CD8-positive, alpha-beta memory T cell (primary cell): ENCODE data around the gene TDRD10. TPM values are rescaled to one million over a fixed set of nuclear protein-coding genes. Genes with fewer than 3 reads are reported as not detected.

ENCODE experiments used
- CTCF ChIA-PET: fragments of 350-600 bp; sonication (Branson Sonifier 250); formaldehyde crosslinking; loops from one replicate; lab custom pipeline; 2021; ENCODE audit warnings: antibody characterized with exemption; lab: Charles Lee
- POLR2A ChIA-PET: fragments of 350-600 bp; sonication (Branson Sonifier 250); formaldehyde crosslinking; loops from one replicate; lab custom pipeline; 2021; ENCODE audit warnings: antibody characterized with exemption; lab: Charles Lee
- DNase-seq, 5 donors: peaks; one replicate each; pipeline versions ENCODE4 v3.0.0 to v3.0.0-alpha.2; 2020 to 2022; ENCODE audit warnings: mixed read lengths in 1 of 5
- H3K27ac ChIP-seq: one replicate; pipeline ENCODE4 v1.7.0; 2013; ENCODE audit warnings: low read depth, mild to moderate bottlenecking, low read length, moderate library complexity
- H3K27me3 ChIP-seq: 2 replicates; pipeline ENCODE4 v1.7.0; 2013; ENCODE audit warnings: low read length, mild to moderate bottlenecking; ENCODE audit not compliant: insufficient read depth, poor library complexity, severe bottlenecking
- H3K36me3 ChIP-seq: 2 replicates; pipeline ENCODE4 v1.7.0; 2013; ENCODE audit warnings: mild to moderate bottlenecking, low read length, moderate library complexity; ENCODE audit not compliant: insufficient read depth
- H3K4me1 ChIP-seq: 2 replicates; pipeline ENCODE4 v1.7.0; 2013; ENCODE audit warnings: mild to moderate bottlenecking, low read length, moderate library complexity; ENCODE audit not compliant: insufficient read depth
- H3K4me3 ChIP-seq: 2 replicates; pipeline ENCODE4 v1.7.0; 2013; ENCODE audit warnings: mild to moderate bottlenecking, low read length
- H3K9me3 ChIP-seq: 2 replicates; pipeline ENCODE4 v1.7.0; 2013; ENCODE audit warnings: mild to moderate bottlenecking, low read length
- H3K27ac Mint-ChIP-seq, 8 donors: one replicate each; pipeline ENCODE4 v1.8.0; 2020 to 2021; ENCODE audit warnings: mixed read lengths in 8 of 8, mild to moderate bottlenecking in 6 of 8, inconsistent platforms in 3 of 8, moderate library complexity in 3 of 8
- H3K27me3 Mint-ChIP-seq, 2 donors: one replicate each; pipeline ENCODE4 v1.8.0; 2020 to 2021; ENCODE audit warnings: mixed read lengths in 2 of 2, mild to moderate bottlenecking in 1 of 2, moderate library complexity in 1 of 2
- H3K36me3 Mint-ChIP-seq, 3 donors: one replicate each; pipeline ENCODE4 v1.8.0; 2020 to 2021; ENCODE audit warnings: mixed read lengths in 3 of 3, inconsistent platforms in 1 of 3, mild to moderate bottlenecking in 1 of 3
- H3K4me1 Mint-ChIP-seq, 3 donors: one replicate each; pipeline ENCODE4 v1.8.0; 2020 to 2021; ENCODE audit warnings: mixed read lengths in 3 of 3, inconsistent platforms in 1 of 3, mild to moderate bottlenecking in 1 of 3
- H3K4me3 Mint-ChIP-seq, 7 donors: one replicate each; pipeline ENCODE4 v1.8.0; 2020 to 2021; ENCODE audit warnings: mixed read lengths in 7 of 7, mild to moderate bottlenecking in 6 of 7, moderate library complexity in 4 of 7, inconsistent platforms in 2 of 7
- H3K9me3 Mint-ChIP-seq, 5 donors: one replicate each; pipeline ENCODE4 v1.8.0; 2020 to 2022; ENCODE audit warnings: mixed read lengths in 5 of 5, mild to moderate bottlenecking in 3 of 5, moderate library complexity in 2 of 5, inconsistent platforms in 1 of 5
- polyA plus RNA-seq: library from polyadenylated mRNA; unstranded; fragments of 300-500 nt; fragmentation: Illumina TruSeq; gene quantifications from one replicate; pipeline ENCODE4 v1.2.3, GENCODE V29; 2021
- total RNA-seq, 2 experiments: library from RNA; stranded (reverse); gene quantifications; one replicate each; pipeline ENCODE4 v1.2.3, GENCODE V29; 2021

The TDRD10 gene
- total and polyA plus RNA-seq, 3 experiments from 2014 or later, result not detected

DNA sequence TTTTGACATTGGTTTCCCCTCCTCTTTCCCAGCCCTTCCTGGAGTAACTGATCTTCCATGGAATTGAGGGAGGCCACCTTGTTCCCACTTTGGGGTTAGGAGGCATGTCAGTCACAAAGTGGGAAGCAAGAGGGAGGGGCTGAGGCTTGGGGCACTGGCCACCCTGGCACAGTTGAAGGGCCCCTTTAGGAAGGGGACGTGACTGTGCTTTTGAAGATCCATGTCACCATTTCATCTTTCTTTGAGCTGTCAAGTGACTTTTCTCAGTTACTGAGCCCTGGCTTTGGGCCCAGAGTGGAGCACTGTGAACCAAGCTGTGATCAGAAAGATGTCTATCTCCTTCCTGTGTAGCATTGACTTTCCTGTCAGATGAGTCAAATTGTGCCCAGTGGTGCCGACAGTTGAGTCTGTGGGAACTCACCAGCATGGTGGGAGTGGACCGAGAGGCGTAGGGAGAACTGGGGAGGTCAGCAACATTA, 38.5 kb upstream of the TDRD10 start:
- peak overlapping the region; percentile 33 for H3K4me3 ChIP-seq
- Mint-ChIP-seq H3K27ac (peak overlapping the region; percentile 76 to 98 (median 88)), H3K4me3 (peak overlapping the region in 6 of 7 donors; percentile 52 to 84 (median 78)), H3K4me1 (peaks cover 46 to 71% (median 53%) of the 10 kb centered on the region in 3 donors), H3K36me3 (no peaks in the 10 kb centered on the region), H3K9me3 (no peaks in the 10 kb centered on the region), H3K27me3 (no peaks in the 10 kb centered on the region)
- CTCF ChIA-PET, result interaction anchor here (0.9 to 1.5 kb wide), 2 partner anchors 12 to 191 kb away, joined by 3 read pairs; no protein-coding TSS in a partner anchor
- H3K27me3 ChIP-seq, result no peaks in the 10 kb centered on the region
- H3K4me1 ChIP-seq, result peaks cover 77% of the 10 kb centered on the region
- no peak overlapping the region for H3K27ac ChIP-seq
- no peaks in the 10 kb centered on the region for H3K9me3 ChIP-seq
- H3K36me3 ChIP-seq, result no peaks in the 10 kb centered on the region
- POLR2A ChIA-PET, result interaction anchor here (0.6 kb wide), 1 partner anchor 26 kb away, joined by 3 read pairs; no protein-coding TSS in a partner anchor
- peak; percentile 33 to 71 (median 51) for DNase-seq

DNA sequence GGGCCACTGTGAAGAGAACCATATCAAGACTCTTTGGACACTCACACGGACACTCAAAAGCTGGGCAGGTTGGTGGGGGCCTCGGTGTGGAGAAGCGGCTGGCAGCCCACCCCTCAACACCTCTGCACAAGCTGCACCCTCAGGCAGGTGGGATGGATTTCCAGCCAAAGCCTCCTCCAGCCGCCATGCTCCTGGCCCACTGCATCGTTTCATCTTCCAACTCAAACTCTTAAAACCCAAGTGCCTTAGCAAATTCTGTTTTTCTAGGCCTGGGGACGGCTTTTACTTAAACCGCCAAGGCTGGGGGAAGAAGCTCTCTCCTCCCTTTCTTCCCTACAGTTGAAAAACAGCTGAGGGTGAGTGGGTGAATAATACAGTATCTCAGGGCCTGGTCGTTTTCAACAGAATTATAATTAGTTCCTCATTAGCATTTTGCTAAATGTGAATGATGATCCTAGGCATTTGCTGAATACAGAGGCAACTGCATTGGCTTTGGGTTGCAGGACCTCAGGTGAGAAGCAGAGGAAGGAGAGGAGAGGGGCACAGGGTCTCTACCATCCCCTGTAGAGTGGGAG, 36.3 kb upstream of the TDRD10 start:
- H3K36me3 Mint-ChIP-seq, result no peaks in the 10 kb centered on the region
- no peak for DNase-seq
- peaks cover 43 to 67% (median 53%) of the 10 kb centered on the region in 3 donors for H3K4me1 Mint-ChIP-seq
- Histone ChIP-seq H3K27ac (no peak overlapping the region), H3K4me1 (peaks cover 67% of the 10 kb centered on the region), H3K27me3 (no peaks in the 10 kb centered on the region), H3K9me3 (no peaks in the 10 kb centered on the region), H3K4me3 (no peak overlapping the region), H3K36me3 (no peaks in the 10 kb centered on the region)
- peak overlapping the region in 5 of 8 donors; percentile 4 to 87 (median 68) for H3K27ac Mint-ChIP-seq
- H3K9me3 Mint-ChIP-seq, result no peaks in the 10 kb centered on the region
- ChIA-PET POLR2A (no interaction called here), CTCF (interaction anchor here (1.2 kb wide), 2 partner anchors 60 to 81 kb away, joined by 3 to 4 read pairs; no protein-coding TSS in a partner anchor)
- H3K4me3 Mint-ChIP-seq, result peak overlapping the region in 3 of 7 donors; percentile 0 to 42 (median 4)
- H3K27me3 Mint-ChIP-seq, result no peaks in the 10 kb centered on the region

DNA sequence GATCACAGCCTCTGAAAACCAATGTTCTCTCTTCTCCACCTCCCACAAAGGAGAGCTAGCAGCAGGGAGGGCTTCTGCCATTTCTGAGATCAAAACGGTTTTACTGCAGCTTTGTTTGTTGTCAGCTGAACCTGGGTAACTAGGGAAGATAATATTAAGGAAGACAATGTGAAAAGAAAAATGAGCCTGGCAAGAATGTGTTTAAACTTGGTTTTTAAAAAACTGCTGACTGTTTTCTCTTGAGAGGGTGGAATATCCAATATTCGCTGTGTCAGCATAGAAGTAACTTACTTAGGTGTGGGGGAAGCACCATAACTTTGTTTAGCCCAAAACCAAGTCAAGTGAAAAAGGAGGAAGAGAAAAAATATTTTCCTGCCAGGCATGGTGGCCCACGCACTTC, 35.8 kb upstream of the TDRD10 start:
- no peaks in the 10 kb centered on the region for H3K27me3 Mint-ChIP-seq
- no peaks in the 10 kb centered on the region for H3K9me3 Mint-ChIP-seq
- ChIA-PET POLR2A (no interaction called here), CTCF (no interaction called here)
- peaks cover 43 to 62% (median 53%) of the 10 kb centered on the region in 3 donors for H3K4me1 Mint-ChIP-seq
- no peak for DNase-seq
- H3K4me3 ChIP-seq, result no peak overlapping the region
- no peaks in the 10 kb centered on the region for H3K36me3 ChIP-seq
- H3K4me1 ChIP-seq, result peaks cover 62% of the 10 kb centered on the region
- H3K4me3 Mint-ChIP-seq, result peak overlapping the region in 3 of 7 donors; percentile 0 to 42 (median 4)
- no peaks in the 10 kb centered on the region for H3K27me3 ChIP-seq
- H3K27ac Mint-ChIP-seq, result peak overlapping the region in 6 of 8 donors; percentile 4 to 84 (median 59)
- H3K9me3 ChIP-seq, result no peaks in the 10 kb centered on the region
- no peaks in the 10 kb centered on the region for H3K36me3 Mint-ChIP-seq
- H3K27ac ChIP-seq, result no peak overlapping the region

DNA sequence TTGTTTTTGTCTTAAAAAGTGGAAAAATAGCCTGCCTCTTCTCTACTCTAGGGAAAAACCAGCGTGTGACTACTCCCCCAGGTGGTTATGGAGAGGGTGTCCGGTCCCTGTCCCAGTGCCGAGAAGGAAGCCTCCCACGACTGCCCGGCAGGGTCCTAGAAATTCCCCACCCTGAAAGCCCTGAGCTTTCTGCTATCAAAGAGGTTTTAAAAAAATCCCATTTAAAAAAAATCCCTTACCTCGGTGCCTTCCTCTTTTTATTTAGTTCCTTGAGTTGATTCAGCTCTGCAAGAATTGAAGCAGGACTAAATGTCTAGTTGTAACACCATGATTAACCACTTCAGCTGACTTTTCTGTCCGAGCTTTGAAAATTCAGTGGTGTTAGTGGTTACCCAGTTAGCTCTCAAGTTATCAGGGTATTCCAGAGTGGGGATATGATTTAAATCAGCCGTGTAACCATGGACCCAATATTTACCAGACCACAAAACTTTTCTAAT, 35.0 kb upstream of the TDRD10 start:
- Mint-ChIP-seq H3K4me1 (peaks cover 40 to 58% (median 51%) of the 10 kb centered on the region in 3 donors), H3K27me3 (peaks cover 0 to 3% of the 10 kb centered on the region in 2 donors), H3K4me3 (peak overlapping the region in 1 of 7 donors; percentile 59), H3K36me3 (no peaks in the 10 kb centered on the region), H3K27ac (peak overlapping the region in 7 of 8 donors; percentile 32 to 88 (median 75)), H3K9me3 (no peaks in the 10 kb centered on the region)
- CTCF ChIA-PET, result interaction anchor here (1.4 to 1.5 kb wide), 2 partner anchors 13 to 80 kb away, joined by 4 read pairs; no protein-coding TSS in a partner anchor
- Histone ChIP-seq H3K27ac (no peak overlapping the region), H3K4me1 (peaks cover 57% of the 10 kb centered on the region), H3K27me3 (no peaks in the 10 kb centered on the region), H3K9me3 (no peaks in the 10 kb centered on the region), H3K36me3 (no peaks in the 10 kb centered on the region), H3K4me3 (no peak overlapping the region)
- POLR2A ChIA-PET, result no interaction called here
- DNase-seq, result no peak

DNA sequence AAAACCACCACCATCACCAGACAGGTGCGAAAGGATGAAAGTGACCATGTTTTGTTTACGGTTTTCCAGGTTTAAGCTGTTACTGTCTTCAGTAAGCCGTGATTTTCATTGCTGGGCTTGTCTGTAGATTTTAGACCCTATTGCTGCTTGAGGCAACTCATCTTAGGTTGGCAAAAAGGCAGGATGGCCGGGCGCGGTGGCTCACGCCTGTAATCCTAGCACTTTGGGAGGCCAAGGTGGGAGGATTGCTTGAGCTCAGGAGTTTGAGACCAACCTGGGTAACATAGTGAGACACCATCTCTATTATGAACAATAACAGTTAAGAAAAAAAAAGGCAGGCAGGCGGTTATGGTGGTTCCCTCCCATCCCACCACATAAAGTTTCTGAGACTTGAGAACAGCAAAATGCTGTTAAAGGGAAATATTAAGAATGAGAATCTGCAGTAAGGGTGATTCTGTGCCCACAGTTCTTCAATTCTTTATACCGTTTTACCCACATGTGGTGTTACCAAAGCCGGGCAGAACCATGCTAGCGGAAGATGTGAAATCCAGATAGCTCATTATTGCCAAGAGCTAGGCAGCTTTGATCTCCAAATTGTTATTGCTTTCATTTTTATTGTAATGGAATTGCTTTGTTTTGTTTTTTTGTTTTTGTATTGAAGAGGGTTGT, 34.5 kb upstream of the TDRD10 start:
- no peaks in the 10 kb centered on the region for H3K36me3 ChIP-seq
- H3K4me3 ChIP-seq, result no peak overlapping the region
- ChIA-PET POLR2A (no interaction called here), CTCF (interaction anchor here (0.7 to 1.5 kb wide), 3 partner anchors 12 to 79 kb away, joined by 4 read pairs; no protein-coding TSS in a partner anchor)
- H3K27ac ChIP-seq, result no peak overlapping the region
- no peaks in the 10 kb centered on the region for H3K9me3 ChIP-seq
- no peaks in the 10 kb centered on the region for H3K9me3 Mint-ChIP-seq
- no peaks in the 10 kb centered on the region for H3K36me3 Mint-ChIP-seq
- H3K27ac Mint-ChIP-seq, result peak overlapping the region; percentile 38 to 88 (median 70)
- no peak for DNase-seq
- H3K27me3 Mint-ChIP-seq, result peaks cover 0 to 4% of the 10 kb centered on the region in 2 donors
- peaks cover 51% of the 10 kb centered on the region for H3K4me1 ChIP-seq
- peaks cover 38 to 54% (median 48%) of the 10 kb centered on the region in 3 donors for H3K4me1 Mint-ChIP-seq
- H3K27me3 ChIP-seq, result no peaks in the 10 kb centered on the region
- H3K4me3 Mint-ChIP-seq, result peak overlapping the region in 2 of 7 donors; percentile 38 to 59

DNA sequence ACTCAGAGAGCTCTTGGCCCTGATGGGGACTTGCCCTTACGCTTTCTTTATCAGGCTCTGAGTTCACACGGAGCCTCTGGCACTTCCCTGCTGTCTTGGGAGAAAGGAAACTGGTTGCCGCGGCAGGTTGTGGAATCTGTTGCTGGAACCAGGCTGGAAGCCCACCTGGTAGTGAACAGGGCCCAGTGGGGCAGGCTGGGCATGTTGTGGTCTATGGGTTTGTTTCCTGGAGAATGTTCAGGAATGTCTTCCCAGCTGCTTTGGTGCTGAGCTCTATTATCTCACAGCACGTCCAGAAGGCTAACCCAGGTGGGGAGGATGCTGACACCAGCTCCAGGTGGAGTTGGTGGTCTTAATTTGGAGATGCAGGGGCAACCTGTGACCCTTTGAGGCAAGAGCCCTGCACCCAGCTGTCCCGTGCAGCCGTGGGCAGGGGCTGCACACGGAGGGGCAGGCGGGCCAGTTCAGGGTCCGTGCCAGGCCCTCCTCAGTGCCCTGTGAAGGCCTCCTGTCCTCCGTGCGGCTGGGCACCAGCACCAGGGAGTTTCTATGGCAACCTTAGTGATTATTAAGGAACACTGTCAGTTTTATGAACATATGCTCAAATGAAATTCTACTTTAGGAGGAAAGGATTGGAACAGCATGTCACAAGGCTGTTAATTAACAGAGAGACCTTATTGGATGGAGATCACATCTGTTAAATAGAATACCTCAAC, 33.3 kb upstream of the TDRD10 start:
- Histone ChIP-seq H3K9me3 (no peaks in the 10 kb centered on the region), H3K4me1 (peaks cover 41% of the 10 kb centered on the region), H3K4me3 (no peak overlapping the region), H3K36me3 (no peaks in the 10 kb centered on the region), H3K27me3 (no peaks in the 10 kb centered on the region), H3K27ac (no peak overlapping the region)
- Mint-ChIP-seq H3K9me3 (no peaks in the 10 kb centered on the region), H3K4me1 (peaks cover 30 to 44% (median 39%) of the 10 kb centered on the region in 3 donors), H3K27me3 (peaks cover 0 to 4% of the 10 kb centered on the region in 2 donors), H3K36me3 (no peaks in the 10 kb centered on the region), H3K27ac (peak overlapping the region in 3 of 8 donors; percentile 59 to 88 (median 82)), H3K4me3 (no peak overlapping the region)
- ChIA-PET POLR2A (no interaction called here), CTCF (interaction anchor here (1.5 kb wide), 1 partner anchor 78 kb away, joined by 4 read pairs; no protein-coding TSS in a partner anchor)
- no peak for DNase-seq

DNA sequence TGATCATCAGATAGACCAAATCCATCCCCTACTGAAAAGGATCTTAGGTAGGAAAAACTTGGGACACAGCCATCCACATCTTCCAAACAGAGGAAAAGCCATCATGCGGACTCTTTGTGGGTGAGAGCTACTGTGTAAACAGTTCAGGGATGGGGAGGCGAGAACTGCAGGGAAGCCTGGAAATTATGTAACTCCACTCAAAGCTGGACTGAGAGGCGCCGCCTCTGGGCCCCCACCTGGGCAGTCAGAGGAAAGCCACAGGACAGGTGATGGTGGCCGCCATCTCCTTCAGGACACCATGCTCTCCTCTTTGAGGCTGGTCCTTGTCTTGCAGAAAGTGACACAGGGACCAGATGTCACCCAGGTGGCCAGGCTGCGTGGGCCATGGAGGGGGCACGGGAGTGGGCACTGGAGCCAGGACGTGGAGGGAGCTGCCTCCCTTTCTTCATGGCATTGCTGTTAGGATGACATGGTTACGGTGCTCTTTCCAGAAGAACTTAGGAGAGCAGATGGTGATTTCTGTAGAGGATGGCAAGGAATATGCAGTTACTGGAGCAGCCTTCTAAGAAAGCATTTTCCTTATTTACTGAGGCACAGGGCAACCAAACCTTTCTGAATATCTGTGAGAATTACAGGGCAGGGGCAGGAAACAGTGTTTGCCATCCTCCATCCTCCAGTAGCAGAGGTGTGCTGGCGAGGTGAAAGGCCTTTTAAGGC, 32.0 kb upstream of the TDRD10 start:
- no peak for DNase-seq
- Mint-ChIP-seq H3K4me3 (no peak overlapping the region), H3K27ac (no peak overlapping the region), H3K4me1 (peaks cover 22 to 35% (median 29%) of the 10 kb centered on the region in 3 donors), H3K9me3 (no peaks in the 10 kb centered on the region), H3K27me3 (peaks cover 0 to 6% of the 10 kb centered on the region in 2 donors), H3K36me3 (no peaks in the 10 kb centered on the region)
- Histone ChIP-seq H3K36me3 (no peaks in the 10 kb centered on the region), H3K27ac (no peak overlapping the region), H3K27me3 (no peaks in the 10 kb centered on the region), H3K4me3 (no peak overlapping the region), H3K4me1 (peaks cover 28% of the 10 kb centered on the region), H3K9me3 (no peaks in the 10 kb centered on the region)
- POLR2A ChIA-PET, result no interaction called here
- CTCF ChIA-PET, result interaction anchor here (2.5 kb wide), 1 partner anchor 9 kb away, joined by 8 read pairs; no protein-coding TSS in a partner anchor
